Activated CD4-positive, alpha-beta memory T cell treated with anti-CD3 and anti-CD28 coated beads for 36 hours (primary cell): ENCODE measurements around the gene MCM5. TPM values are rescaled to one million over a fixed set of nuclear protein-coding genes. Genes with fewer than 3 reads are reported as not detected.

ENCODE experiments used
- CTCF ChIA-PET: fragments of 350-600 bp; sonication (Branson Sonifier 250); formaldehyde crosslinking; loops from one replicate; lab custom pipeline; 2021; ENCODE audit warnings: antibody characterized with exemption, inconsistent platforms; lab: Charles Lee
- POLR2A ChIA-PET: fragments of 350-600 bp; sonication (Branson Sonifier 250); formaldehyde crosslinking; loops from one replicate; lab custom pipeline; 2021; ENCODE audit warnings: antibody characterized with exemption; lab: Charles Lee
- DNase-seq: peaks from one replicate; pipeline ENCODE4 v3.0.0-alpha.2; 2020
- H3K27ac Mint-ChIP-seq: one replicate; pipeline ENCODE4 v1.8.0; 2021; ENCODE audit warnings: mixed read lengths
- H3K27me3 Mint-ChIP-seq: one replicate; pipeline ENCODE4 v1.8.0; 2021; ENCODE audit warnings: mixed read lengths
- H3K36me3 Mint-ChIP-seq: one replicate; pipeline ENCODE4 v1.8.0; 2021; ENCODE audit warnings: mixed read lengths
- H3K4me1 Mint-ChIP-seq: one replicate; pipeline ENCODE4 v1.8.0; 2021; ENCODE audit warnings: low read depth, mixed read lengths
- H3K4me3 Mint-ChIP-seq: one replicate; pipeline ENCODE4 v1.8.0; 2021; ENCODE audit warnings: mild to moderate bottlenecking, mixed read lengths
- H3K9me3 Mint-ChIP-seq: one replicate; pipeline ENCODE4 v1.8.0; 2021; ENCODE audit warnings: mixed read lengths
- intact Hi-C: fragments of 100-400 bp; cut with micrococcal nuclease; formaldehyde crosslinking; loops from one replicate; pipeline ENCODE4 v1.15.1; 2023
- total RNA-seq, 2 experiments: library from RNA; stranded (reverse); gene quantifications; one replicate each; pipeline ENCODE4 v1.2.3, GENCODE V29; 2021

The MCM5 gene
- total RNA-seq, 2 experiments from 2014 or later, result 265 to 266 TPM

GRCh38 chr22:35472488-35472887 is 72.5 kb downstream of the MCM5 start:
- no peak overlapping the region for H3K4me3 Mint-ChIP-seq

GRCh38 chr22:35473971-35474370 is 74.0 kb downstream of the MCM5 start:
- Mint-ChIP-seq H3K36me3 (peaks cover 8% of the 10 kb centered on the region), H3K4me3 (no peak overlapping the region), H3K27ac (no peak overlapping the region), H3K27me3 (peaks cover 19% of the 10 kb centered on the region), H3K9me3 (peaks cover 4% of the 10 kb centered on the region), H3K4me1 (no peaks in the 10 kb centered on the region)
- POLR2A ChIA-PET, result no interaction called here
- no peak for DNase-seq
- intact Hi-C loops, result no loop called here
- CTCF ChIA-PET, result no interaction called here

More at GRCh38 chr22:35472488-35472887, 72.5 kb downstream of the MCM5 start:
- ChIA-PET POLR2A (no interaction called here), CTCF (no interaction called here)
- Mint-ChIP-seq H3K27ac (no peak overlapping the region), H3K36me3 (peaks cover 8% of the 10 kb centered on the region), H3K4me1 (no peaks in the 10 kb centered on the region), H3K27me3 (peaks cover 10% of the 10 kb centered on the region), H3K9me3 (peaks cover 4% of the 10 kb centered on the region)
- no peak for DNase-seq
- intact Hi-C loops, result no loop called here

Other genes with a start within 250 kb of the MCM5 start
- gene HMGXB4, start 142.6 kb upstream of the MCM5 start, total RNA-seq, result 10 to 100 TPM; 33.9 to 35.7 TPM
- 10 to 100 TPM; 29.8 to 31.1 TPM for gene TOM1, start 100.2 kb upstream of the MCM5 start, total RNA-seq
- 1 to 10 TPM; 2.7 to 2.8 TPM for gene HMOX1, start 19.0 kb upstream of the MCM5 start, total RNA-seq
- under 1 TPM in 1 of 2 experiments, not detected in 1; 0.10 TPM for gene RASD2, start 140.7 kb downstream of the MCM5 start, total RNA-seq
- gene MB, start 217.2 kb downstream of the MCM5 start, total RNA-seq, result not detected
- gene APOL6, start 248.3 kb downstream of the MCM5 start, total RNA-seq, result 10 to 100 TPM; 26.7 to 27.7 TPM